HCEC 1CT (cell line): Measurements from ENCODE around the gene TBC1D5.

Experiments used
- DNase-seq: peaks from one replicate; pipeline ENCODE4 v3.0.0-alpha.2; 2017

TBC1D5 gene

GRCh38 chr3:17125738-17126442 is 616.5 kb downstream of the TBC1D5 start:
- no peak for DNase-seq

GRCh38 chr3:17122758-17123157 is 619.7 kb downstream of the TBC1D5 start:
- no peak for DNase-seq

GRCh38 chr3:17121336-17121735 is 621.1 kb downstream of the TBC1D5 start:
- DNase-seq: no peak

GRCh38 chr3:17120115-17120514 is 622.3 kb downstream of the TBC1D5 start:
- DNase-seq: no peak

- no peak for DNase-seq
These were observed 623.0 kb downstream of the TBC1D5 start for GRCh38 chr3:17119201-17120072.

GRCh38 chr3:17118771-17119170 is 623.7 kb downstream of the TBC1D5 start:
- DNase-seq: no peak

- DNase-seq: no peak
These were observed 626.3 kb downstream of the TBC1D5 start for GRCh38 chr3:17116007-17116600.

- no peak for DNase-seq
These were observed 627.2 kb downstream of the TBC1D5 start for GRCh38 chr3:17115186-17115585.

- DNase-seq: peak; percentile 74
These were observed 630.8 kb downstream of the TBC1D5 start for GRCh38 chr3:17111586-17111985.

GRCh38 chr3:17110660-17111396 is 631.6 kb downstream of the TBC1D5 start:
- DNase-seq: no peak
